GM18505 (cell line): ENCODE results near the gene PEAK1.
"Not testable (repeated sequence)": the region's sequence is repeated elsewhere in the genome, so short reads cannot be mapped to it uniquely, and the experiment has no call there.

ENCODE experiments used
- ATAC-seq: cut with Tn5 transposase; IDR thresholded peaks from one replicate; pipeline ENCODE4 v1.9.1; 2021; ENCODE audit not compliant: unreplicated experiment
- POLR2A ChIP-seq: IDR thresholded peaks from 4 replicates; pipeline ENCODE4 v1.6.1; 2011; ENCODE audit warnings: borderline replicate concordance; ENCODE audit not compliant: insufficient read depth, insufficient read length; ENCODE audit errors: extremely low read depth

The PEAK1 gene

GRCh38 chr15:77418391-77418965 lies 1.4 kb downstream of the PEAK1 start:
- ATAC-seq = no peak
- no peak for TF ChIP-seq POLR2A

GRCh38 chr15:77417602-77418001 lies 2.3 kb downstream of the PEAK1 start:
- ATAC-seq = no peak
- TF ChIP-seq POLR2A = no peak

- ATAC-seq = no peak
- no peak for TF ChIP-seq POLR2A
Observed at GRCh38 chr15:77416954-77417353, 3.0 kb downstream of the PEAK1 start.

DNA sequence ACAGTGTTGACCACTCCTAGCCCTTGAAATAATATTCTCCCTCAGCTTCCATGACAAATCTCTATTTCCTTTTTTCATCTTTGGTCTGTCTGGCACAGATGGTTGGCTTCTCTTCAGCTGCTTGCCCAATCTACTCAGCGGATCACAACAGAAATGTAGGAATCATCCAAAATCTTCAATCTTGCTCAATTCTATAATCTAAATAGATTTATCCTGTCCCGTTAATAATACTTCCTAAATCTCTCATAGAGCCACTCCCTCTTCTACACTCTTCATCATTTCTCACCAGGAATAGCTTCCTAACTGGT lies 3.8 kb downstream of the PEAK1 start:
- no peak for TF ChIP-seq POLR2A
- ATAC-seq = no peak

DNA sequence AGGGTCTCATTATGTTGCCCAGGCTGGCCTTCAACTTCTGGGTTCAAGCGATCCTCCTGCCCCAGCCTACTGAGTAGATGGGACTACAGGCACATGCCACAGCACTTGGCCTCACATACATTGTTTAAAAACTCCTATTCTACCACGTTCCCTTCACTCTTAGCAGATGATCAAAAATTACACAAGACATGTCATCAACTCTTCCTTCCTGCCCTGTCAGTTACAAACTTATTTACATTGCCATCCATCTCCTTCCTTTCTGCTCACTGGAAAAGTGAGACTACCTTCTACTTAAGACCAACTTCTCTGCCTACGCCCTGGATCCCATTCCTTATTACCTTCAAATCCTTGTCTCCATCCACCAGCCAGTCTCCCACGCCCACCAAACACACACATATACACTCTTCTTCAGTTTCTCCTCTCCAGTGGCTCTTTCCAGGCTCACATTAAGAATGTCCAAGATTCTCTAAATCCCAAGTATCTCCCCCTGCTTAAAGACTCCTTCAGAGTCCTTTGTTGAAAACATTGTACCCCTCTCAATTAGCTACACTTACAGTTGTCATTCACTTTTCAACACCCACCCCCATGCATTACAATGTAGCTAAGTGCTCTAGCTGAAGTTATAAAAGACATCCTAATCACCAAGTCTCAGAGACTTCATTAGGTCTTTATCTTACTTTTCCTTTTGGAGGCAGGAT lies 4.3 kb downstream of the PEAK1 start:
- TF ChIP-seq POLR2A = no peak
- no peak for ATAC-seq

DNA sequence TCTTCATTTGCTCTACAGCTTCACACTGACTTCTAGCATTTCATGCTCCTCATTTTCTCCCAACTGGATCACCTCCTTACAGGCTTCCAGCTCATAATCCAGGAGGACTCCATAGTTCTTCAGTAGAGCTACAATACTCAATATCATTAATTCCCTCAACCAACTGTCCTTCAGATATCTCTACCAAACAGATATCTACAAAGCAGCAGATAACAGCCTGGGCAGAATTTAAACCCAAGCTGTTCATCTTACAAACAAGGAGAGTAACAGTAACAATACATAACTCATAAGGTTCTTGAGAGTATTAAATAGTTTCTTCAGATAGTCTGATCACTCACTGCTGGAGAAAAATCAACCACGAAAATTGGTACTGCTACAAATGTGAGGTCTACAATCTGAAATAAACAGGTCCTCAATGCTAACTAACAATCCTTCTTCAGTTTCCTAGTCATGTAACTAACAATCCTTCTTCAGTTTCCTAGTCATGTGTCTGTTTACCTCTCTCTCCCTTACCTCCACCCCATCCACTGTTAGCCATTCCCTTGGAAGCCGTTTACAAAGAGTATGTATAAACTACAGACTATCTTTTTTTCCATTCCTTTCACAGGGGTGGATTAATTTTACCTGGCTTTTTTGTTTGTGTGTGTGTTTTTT lies 5.0 kb downstream of the PEAK1 start:
- no peak for TF ChIP-seq POLR2A
- ATAC-seq = no peak

- no peak for ATAC-seq
- TF ChIP-seq POLR2A = no peak
Observed at GRCh38 chr15:77413699-77414349, 6.1 kb downstream of the PEAK1 start.

DNA sequence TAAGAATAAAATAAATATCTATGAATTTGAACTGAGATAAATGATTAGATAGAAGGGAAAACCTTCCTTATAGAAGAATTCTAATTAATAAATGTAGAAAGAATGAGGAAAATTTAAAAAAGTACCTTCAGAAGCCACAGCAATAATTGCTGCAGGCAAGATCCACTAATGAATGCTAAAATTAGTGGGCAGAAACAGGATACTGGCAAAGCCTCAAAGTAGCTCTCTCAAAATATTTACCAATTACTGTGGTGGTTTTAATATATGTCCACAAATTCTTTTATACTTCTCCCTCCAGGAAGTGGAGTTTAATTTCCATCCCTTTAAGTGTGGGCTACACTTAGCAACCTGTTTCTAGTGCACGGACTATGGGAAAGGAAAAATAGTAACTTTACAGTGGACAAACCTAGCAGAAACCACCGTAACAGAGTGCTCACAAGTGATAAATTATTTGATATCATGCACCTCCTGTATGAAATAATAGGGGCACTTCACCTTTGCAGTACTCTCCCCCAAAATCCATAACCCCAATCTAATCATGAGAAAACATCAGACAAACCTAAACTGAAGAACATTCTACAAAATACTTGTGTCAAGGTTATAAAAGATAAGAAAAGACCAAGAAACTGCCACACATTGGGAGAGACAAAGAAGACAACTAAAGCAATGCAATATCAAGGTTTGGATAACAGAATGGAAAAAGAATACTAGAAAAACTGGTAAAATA lies 6.8 kb downstream of the PEAK1 start:
- TF ChIP-seq POLR2A = no peak
- no peak for ATAC-seq

GRCh38 chr15:77411619-77411976 lies 8.3 kb downstream of the PEAK1 start:
- ATAC-seq = no peak
- TF ChIP-seq POLR2A = no peak

DNA sequence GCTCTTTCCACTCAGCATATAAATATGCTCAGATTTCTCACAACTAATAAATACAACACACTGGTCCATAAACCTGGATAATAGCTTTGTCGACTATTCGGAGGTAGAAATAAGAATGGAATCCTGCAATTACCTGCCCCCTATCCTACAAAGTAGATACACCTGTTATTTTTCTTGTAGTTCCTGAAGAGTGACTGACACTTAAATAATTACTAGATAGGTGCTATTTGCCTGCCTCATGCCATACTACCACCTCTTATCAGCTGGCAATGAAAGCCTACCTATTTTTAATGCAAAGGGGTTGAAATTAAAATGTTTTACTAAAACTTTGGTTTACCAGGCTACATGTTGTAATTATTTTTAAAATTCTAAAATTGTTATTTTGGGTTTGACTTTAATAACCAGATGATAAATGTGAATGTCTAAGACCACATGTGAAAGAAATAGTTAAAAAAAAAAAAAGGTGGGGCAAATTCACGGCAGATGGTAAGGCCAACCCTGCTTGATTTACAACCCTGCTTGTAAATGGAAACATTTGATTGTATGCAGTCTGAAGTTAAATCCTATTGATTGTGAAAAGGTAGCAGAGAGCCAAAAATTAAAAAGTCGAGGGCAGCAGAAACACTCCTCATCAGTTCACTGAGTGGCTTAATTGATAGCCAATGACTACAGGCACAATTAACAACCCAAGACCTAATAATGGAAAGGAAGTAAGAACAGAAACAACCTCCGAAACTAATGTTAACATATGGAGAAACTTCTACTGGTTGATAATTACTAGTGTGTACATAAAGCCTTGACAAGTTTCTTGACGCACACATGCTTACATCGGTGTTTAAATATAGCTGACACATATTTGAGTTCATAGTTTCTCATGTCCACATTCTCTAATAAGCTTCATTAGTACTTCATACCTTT lies 8.9 kb downstream of the PEAK1 start:
- ATAC-seq = no peak
- no peak for TF ChIP-seq POLR2A

DNA sequence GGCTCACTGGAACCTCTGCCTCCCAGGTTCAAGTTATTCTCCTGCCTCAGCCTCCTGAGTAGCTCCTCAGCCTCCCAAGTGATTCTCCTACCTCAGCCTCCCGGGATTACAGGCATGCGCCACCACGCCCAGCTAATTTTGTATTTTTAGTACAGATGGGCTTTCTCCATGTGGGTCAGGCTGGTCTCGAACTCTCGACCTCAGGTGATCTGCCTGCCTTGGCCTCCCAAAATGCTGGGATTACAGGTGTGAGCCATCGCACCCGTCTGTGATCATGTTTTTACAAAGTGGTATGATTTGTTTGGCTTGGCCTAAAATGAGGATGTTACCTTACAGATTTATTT lies 9.8 kb downstream of the PEAK1 start:
- ATAC-seq = not testable (repeated sequence)

- no peak for TF ChIP-seq POLR2A
- ATAC-seq = no peak
Observed at GRCh38 chr15:77409259-77410156, 10.4 kb downstream of the PEAK1 start.

- no peak for ATAC-seq
- no peak for TF ChIP-seq POLR2A
Observed at GRCh38 chr15:77406846-77407245, 13.1 kb downstream of the PEAK1 start.

DNA sequence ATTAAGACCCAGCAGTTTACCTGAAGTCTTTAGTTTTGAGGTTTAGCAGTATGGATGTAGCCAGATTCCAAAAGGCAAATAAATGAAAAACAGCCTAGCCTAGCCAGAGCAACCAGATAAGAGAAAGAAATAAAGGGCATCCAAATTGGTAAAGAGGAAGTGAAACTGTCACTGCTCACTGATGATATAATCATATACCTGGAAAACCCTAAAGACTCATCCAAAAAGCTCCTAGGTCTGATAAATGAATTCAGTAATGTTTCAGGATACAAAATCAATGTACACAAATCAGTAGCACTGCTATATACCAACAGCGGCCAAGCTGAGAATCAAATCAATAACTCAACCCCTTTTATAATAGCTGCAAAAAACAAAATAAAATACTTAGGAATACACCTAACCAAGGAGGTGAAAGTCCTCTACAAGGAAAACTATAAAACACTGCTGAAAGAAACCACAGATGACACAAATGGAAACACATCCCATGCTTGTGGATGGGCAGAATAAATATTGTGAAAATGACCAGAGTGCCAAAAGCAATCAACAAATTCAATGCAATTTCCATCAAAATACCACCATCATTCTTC lies 13.6 kb downstream of the PEAK1 start:
- not testable (repeated sequence) for ATAC-seq
